Measurements from ENCODE around the gene BMP3. TPM values are rescaled to one million over a fixed set of nuclear protein-coding genes. Genes with fewer than 3 reads are reported as not detected.

The BMP3 gene
- total and polyA plus RNA-seq, 2 of the 8 experiments (the other 6 are each of a cell fraction or from before 2014, with no cell fraction given), result 0.02 TPM; not detected in 1

GRCh38 chr4:81038636-81039350 lies 8.3 kb downstream of the BMP3 start (continued):
- TF ChIP-seq FOSL1 (IDR thresholded peaks at IDR 0.05; ENCODE audit: insufficient read depth, low read depth, low read length), result no peak
- TF ChIP-seq MAX (IDR thresholded peaks at IDR 0.05), result no peak
- TF ChIP-seq GABPA (IDR thresholded peaks at IDR 0.05; ENCODE audit: borderline replicate concordance, insufficient read depth, low read length), result no peak
- TF ChIP-seq SP4 (IDR thresholded peaks at IDR 0.05; ENCODE audit: low read length), result no peak
- no peak for TF ChIP-seq ATF2 (IDR thresholded peaks at IDR 0.05; ENCODE audit: low read length)
- TF ChIP-seq CHD2 (IDR thresholded peaks at IDR 0.05; ENCODE audit: low read length), result no peak
- TF ChIP-seq KDM4A (IDR thresholded peaks at IDR 0.05; ENCODE audit: low read depth, low read length, severe bottlenecking), result no peak
